ENCODE results near the gene TMOD1. TPM values are rescaled to one million over a fixed set of nuclear protein-coding genes. Genes with fewer than 3 reads are reported as not detected.

Gene TMOD1
- total and polyA plus RNA-seq, 10 of the 15 experiments (the other 5 are each of a cell fraction or from before 2014, with no cell fraction given) = 4.0 to 44.1 (median 15.4) TPM

- no peak overlapping the region for H3K9ac ChIP-seq (ENCODE audit: control insufficient read depth, insufficient read depth, low read length)
- 22% methylated on average over 5 of the region's 5 CpGs for WGBS (ENCODE audit: insufficient coverage, insufficient replicate concordance, low lambda C conversion rate, missing lambda C conversion rate)
- SMC1A ChIA-PET (ENCODE audit: uncharacterized antibody, unreplicated experiment) = interaction anchor here (1.1 to 8.6 kb wide), 12 partner anchors 11 to 116 kb away, joined by 3 to 144 read pairs (median 16); no protein-coding TSS in a partner anchor
These were observed 1.2 kb upstream of the TMOD1 start for GRCh38 chr9:97500263-97500662.

More at GRCh38 chr9:97500263-97500662, 1.2 kb upstream of the TMOD1 start:
- Histone ChIP-seq H2AFZ (ENCODE audit: control insufficient read depth, low read depth, low read length) (peak overlapping the region; percentile 39), H3K27me3 (replicated peaks in 1 of 2; ENCODE audit: control insufficient read depth in 2 of 2, insufficient read depth in 2 of 2, low read length in 1 of 2) (no peaks in the 10 kb centered on the region), H3K4me3 (no peak overlapping the region), H4K20me1 (ENCODE audit: control insufficient read depth, insufficient read depth) (no peaks in the 10 kb centered on the region), H3K4me1 (ENCODE audit: control insufficient read depth, insufficient read depth, low read length) (peaks cover 24% of the 10 kb centered on the region), H3K36me3 (ENCODE audit: control insufficient read depth in 2 of 2, insufficient read depth in 2 of 2, low read length in 1 of 2) (no peaks in the 10 kb centered on the region), H3K27ac (ENCODE audit: control insufficient read depth, insufficient read depth) (peak overlapping the region; percentile 39; the same call in 1 of the 2 replicates), H3K4me2 (ENCODE audit: control insufficient read depth, insufficient read depth) (peak overlapping the region; percentile 47), H3K79me2 (ENCODE audit: control insufficient read depth, insufficient read depth, low read length) (peaks cover 33% of the 10 kb centered on the region), H3K9me3 (replicated peaks; ENCODE audit: control insufficient read depth, insufficient read depth, low read length) (no peaks in the 10 kb centered on the region)
- TF ChIP-seq SMAD5 (IDR thresholded peaks at IDR 0.05; ENCODE audit: low read depth) = no peak
- 0 out of 2 replicates have a peak, but pooled peaks have one; percentile 32 for TF ChIP-seq EED (IDR thresholded peaks at IDR 0.05; ENCODE audit: low read depth)
- 0 out of 2 replicates have a peak, but pooled peaks have one; percentile 16 for TF ChIP-seq ZNF384 (IDR thresholded peaks at IDR 0.05; ENCODE audit: borderline replicate concordance, low read depth, low read length)
- TF ChIP-seq JUNB (IDR thresholded peaks at IDR 0.05) = peak; percentile 83
- TF ChIP-seq NFIC (IDR thresholded peaks at IDR 0.05; ENCODE audit: low read depth, low read length) = peak; percentile 44; the same call in 1 of the 2 replicates
- no peak for TF ChIP-seq CHD1 (IDR thresholded peaks at IDR 0.05; ENCODE audit: low read depth, low read length)
- TF ChIP-seq, protein P1, sequence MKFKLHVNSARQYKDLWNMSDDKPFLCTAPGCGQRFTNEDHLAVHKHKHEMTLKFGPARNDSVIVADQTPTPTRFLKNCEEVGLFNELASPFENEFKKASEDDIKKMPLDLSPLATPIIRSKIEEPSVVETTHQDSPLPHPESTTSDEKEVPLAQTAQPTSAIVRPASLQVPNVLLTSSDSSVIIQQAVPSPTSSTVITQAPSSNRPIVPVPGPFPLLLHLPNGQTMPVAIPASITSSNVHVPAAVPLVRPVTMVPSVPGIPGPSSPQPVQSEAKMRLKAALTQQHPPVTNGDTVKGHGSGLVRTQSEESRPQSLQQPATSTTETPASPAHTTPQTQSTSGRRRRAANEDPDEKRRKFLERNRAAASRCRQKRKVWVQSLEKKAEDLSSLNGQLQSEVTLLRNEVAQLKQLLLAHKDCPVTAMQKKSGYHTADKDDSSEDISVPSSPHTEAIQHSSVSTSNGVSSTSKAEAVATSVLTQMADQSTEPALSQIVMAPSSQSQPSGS (IDR thresholded peaks at IDR 0.05; ENCODE audit: low read length) = peak; percentile 29; the same call in 1 of the 2 replicates
- peak; percentile 30; the same call in 1 of the 2 replicates for TF ChIP-seq BCL11A (IDR thresholded peaks at IDR 0.05; ENCODE audit: low read depth, low read length)
- TF ChIP-seq RUNX3 (IDR thresholded peaks at IDR 0.05; ENCODE audit: low read length) = peak; percentile 86
- CTCF ChIA-PET = interaction anchor here (0.9 to 8.9 kb wide), 16 partner anchors 10 to 146 kb away, joined by 3 to 247 read pairs (median 6); partner anchors contain the start of gene TDRD7
- in situ Hi-C loops (cut with MboI) (loop anchor here (10.0 kb wide), 1 partner anchor 1085 kb away; the partner anchor contains the start of gene ZNF367), intact Hi-C loops (cut with micrococcal nuclease; ENCODE audit: unreplicated experiment) (loop anchor here (2.0 to 10.0 kb wide), 3 partner anchors 31 to 95 kb away; partner anchors contain the start of gene TDRD7)
- POLR2A ChIA-PET = interaction anchor here (0.7 to 5.0 kb wide), 9 partner anchors 9 to 133 kb away, joined by 3 to 35 read pairs (median 8); partner anchors contain the start of genes NCBP1 and TSTD2
- FAIRE-seq = peak; percentile 80
- no peak for ATAC-seq
- no peak for DNase-seq (ENCODE audit: low read depth, low spot score)
- BruUV-seq (replicated peaks) = no TSS peak
- RAD21 ChIA-PET (ENCODE audit: unreplicated experiment) = interaction anchor here (0.7 to 6.1 kb wide), 13 partner anchors 9 to 644 kb away, joined by 3 to 144 read pairs (median 21); partner anchors contain the start of genes NCBP1, TDRD7 and TSTD2
